ENCODE measurements around the gene SGIP1.

DNA sequence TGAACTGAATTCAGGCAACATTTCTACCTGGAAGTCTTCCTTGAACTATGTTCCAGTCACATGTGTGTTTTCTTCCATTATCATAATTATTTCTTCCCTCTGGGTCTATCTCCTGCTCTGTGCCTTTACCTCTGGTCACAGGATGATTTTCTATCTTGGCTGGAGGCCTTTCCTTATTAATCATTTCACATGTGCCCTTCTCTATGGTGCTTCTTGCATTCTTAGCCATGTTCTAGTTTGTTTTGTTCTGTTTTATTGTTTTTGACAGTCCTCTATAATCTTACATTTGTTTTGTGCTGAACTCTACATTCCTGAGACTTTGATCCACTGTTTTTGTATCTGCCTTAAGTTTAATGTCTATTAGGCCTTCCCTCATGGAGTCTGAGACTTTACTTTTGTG is 51.0 kb downstream of the SGIP1 start:
- TF ChIP-seq, protein P1, sequence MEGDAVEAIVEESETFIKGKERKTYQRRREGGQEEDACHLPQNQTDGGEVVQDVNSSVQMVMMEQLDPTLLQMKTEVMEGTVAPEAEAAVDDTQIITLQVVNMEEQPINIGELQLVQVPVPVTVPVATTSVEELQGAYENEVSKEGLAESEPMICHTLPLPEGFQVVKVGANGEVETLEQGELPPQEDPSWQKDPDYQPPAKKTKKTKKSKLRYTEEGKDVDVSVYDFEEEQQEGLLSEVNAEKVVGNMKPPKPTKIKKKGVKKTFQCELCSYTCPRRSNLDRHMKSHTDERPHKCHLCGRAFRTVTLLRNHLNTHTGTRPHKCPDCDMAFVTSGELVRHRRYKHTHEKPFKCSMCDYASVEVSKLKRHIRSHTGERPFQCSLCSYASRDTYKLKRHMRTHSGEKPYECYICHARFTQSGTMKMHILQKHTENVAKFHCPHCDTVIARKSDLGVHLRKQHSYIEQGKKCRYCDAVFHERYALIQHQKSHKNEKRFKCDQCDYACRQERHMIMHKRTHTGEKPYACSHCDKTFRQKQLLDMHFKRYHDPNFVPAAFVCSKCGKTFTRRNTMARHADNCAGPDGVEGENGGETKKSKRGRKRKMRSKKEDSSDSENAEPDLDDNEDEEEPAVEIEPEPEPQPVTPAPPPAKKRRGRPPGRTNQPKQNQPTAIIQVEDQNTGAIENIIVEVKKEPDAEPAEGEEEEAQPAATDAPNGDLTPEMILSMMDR (IDR thresholded peaks at IDR 0.05), result no peak
- no peak for TF ChIP-seq POLR2A (IDR thresholded peaks at IDR 0.05)
- no peak for TF ChIP-seq POLR2AphosphoS5 (IDR thresholded peaks at IDR 0.05)

All from prostate gland (tissue), 2 donors.